ENCODE measurements around the gene TXNL4A.

Gene TXNL4A

GRCh38 chr18:79933765-79934164 is 54.6 kb downstream of the TXNL4A start:
- peak; percentile 30 for DNase-seq

- DNase-seq = no peak
Observed at GRCh38 chr18:79932907-79933306, 55.5 kb downstream of the TXNL4A start.

- no peak for DNase-seq
Observed at GRCh38 chr18:79931475-79931874, 56.9 kb downstream of the TXNL4A start.

DNA sequence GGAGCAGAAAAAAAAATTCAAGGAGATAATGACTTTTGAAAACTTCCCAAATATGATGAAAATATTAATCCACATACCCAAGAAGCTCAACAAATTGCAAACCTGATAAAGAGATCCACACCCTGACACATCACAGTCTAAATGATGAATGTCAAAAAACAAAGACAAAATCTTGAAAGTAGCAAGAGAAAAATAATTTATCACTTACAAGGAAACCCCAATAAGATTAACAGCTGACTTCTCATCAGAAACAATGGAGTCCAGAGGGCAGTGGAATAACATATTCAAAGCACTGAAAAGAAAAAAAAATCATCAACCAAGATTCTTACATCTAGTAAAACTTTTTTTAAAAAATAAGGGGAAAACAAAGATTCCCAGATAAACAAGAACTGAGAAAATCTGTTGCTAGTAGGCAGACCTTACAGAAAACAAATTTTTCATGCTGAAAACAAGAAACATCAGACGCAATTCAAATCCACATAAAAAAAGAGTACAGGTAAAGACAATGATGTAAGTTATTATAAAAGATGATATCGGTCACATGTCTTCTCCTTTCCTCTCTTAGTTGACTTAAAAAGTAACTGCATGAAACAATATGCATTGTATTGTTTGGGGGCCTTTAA is 58.2 kb downstream of the TXNL4A start:
- no peak for DNase-seq

DNA sequence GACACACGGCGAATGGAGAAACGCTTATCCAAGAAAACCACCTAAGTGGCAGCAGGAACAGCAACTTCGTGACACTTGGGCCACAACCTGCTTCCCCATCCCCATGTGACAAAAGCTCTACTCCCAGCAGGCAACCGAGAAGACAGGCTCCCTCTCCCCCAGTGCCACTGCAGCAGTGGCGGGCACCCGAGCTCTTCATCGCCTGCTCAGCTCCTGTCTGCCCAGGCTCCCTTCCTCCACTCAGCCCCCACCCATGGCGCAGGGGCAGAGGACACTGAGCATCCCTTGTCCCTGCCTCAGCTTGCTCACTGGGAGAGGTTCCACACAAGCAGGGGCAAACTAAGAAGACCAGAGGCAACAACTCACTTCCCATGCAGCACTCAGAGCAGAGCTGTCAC is 59.8 kb downstream of the TXNL4A start:
- DNase-seq = peak; percentile 42

DNA sequence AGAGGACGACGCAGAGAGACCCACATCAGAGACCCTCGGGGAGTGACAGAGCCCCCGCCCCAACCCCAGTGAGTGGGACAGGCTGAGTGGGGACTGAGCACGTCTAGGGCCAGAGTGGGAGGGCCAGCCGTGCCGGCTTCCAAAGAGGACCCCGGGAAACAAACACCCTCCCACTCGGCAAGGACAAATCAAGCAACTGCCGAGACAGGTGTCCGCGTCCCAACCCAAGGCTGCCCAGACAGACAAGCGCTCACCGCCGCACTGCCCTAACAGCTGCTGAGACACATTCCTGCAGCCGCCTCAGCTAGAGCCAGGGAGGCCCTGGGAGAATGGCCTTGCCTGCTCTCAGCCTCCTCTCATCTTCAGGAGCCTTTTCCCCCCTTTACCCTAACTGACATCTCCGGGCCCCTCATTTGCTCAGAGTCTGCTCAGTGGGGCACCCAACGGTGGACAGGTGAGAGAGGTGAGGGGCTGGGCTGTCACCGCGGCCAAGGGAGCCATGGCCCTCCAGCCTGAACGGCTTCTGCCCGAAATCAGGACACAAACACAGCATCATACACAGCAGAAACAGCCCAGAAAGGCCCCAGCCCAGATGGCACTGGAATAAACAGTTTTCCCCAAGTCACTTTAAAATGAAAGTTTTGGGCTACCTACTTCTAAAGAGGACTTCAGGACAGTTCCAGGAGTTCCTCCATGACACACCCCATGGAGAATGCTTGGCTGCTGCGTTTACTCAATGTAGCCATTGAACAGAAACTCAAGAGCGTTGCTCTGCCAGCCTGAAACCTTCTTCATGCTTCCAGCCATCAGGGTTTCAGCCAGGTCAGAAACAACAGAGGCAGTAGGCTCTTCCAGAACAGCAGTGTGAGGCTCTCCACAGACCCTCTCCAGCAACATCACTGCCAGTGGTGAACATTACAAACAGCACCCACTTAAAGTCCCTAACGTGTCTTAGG is 60.5 kb downstream of the TXNL4A start:
- DNase-seq = peak; percentile 46

DNA sequence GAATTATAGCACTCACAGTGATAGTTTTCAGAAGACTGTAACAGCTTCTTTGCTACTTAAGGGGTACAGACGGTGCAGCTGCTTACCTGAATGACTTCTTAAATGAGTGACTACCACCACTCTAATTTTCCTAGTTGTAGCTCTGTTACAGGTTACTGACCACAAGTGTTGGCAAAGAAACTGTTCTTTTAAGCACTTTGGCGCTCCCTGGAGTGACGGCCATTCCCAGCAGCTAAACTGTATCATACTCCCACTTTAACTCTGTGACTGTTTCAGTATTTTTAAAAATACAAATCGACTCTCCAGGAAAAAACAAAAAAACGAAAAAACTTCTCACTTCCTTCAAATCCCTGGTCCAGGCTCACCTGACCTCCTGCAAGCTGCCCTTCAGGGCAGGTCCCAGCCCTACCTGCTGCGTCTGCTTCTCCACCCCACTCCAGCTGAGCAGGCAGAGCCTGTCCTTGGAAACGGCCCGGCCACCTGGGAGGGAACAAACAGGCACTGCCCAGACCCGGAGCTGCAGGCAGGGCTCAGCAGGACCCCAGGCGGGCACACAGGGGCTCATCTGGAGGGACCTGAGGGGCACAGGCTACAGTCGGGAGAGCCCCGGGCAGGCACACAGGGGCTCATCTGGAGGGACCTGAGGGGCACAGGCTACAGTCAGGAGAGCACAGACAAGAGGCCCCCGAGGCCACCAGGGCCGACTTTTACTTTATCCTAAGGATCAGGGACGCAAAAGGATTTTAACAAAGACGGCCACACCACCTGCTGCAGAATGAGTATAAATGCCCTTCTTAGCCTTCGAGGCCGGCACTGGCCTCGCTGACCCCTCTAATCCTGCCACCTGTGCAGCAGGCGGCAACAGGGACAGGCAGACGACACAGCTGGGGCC is 61.4 kb downstream of the TXNL4A start:
- DNase-seq = no peak

GRCh38 chr18:79926306-79926705 is 62.1 kb downstream of the TXNL4A start:
- DNase-seq = no peak

DNA sequence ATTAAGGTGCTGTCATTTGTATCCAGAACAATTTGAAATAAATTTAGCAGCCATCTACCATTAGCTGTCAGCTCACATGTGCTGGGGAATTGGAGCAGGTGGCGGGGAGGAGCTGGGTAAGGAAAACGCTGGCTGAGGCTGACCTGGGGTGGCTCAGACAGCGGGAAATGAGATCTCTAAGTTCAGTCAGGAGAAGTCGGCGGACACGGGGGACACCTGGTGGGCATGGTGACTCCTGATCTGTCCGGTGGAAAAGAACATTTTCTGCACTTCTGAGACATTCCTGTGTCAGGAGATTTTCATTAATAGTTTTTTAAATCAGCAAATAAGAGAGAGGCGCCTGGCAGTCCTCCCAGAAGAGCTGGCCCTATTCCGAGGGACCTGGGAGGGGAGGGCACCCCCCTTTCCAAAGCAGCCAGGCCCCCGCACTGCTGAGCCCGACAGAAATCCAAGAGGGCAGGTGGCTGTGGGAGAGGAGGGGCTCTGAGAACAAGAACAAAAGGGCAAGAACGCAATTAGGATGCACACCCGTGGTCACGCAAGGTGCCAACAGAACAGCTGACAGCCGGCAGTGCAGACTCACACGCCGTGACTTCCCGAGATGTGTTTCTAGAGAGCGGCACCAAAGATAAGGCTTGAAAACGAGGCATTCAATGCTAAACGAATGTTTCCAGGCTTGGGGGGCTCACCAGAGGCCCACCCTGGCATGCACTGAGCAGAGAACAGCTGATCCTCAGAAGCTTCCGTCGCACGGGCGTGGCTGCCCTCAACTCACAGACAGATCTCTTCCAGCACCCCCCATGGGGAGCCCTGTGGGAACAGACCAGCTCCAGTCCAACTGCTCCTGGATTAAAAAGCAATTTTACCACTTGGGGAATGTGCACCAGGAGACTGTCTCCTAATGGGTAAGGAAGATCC is 63.3 kb downstream of the TXNL4A start:
- peak; percentile 35 for DNase-seq

- peak; percentile 46 for DNase-seq
Observed at GRCh38 chr18:79923896-79924585, 64.3 kb downstream of the TXNL4A start.

DNA sequence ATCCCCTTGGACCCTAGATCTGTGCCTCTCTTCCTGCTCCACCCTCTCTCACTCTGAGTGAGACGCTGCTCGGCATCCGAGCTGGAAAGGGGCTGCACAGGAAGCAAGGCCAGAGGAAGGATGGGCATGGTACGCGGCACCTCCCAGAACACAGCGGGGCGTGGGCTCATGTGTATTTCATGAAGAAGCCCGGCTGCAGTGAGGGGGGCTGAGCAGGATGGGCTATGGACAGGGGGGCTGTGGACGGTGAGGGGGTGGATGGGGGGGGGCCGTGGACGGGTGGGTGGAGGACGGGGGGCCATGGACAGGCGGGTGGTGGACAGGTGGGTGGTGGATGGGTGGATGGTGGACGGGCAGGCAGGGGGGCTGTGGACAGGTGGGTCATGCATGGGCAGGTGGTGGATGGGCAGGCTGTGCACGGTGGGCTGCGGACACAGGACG is 65.4 kb downstream of the TXNL4A start:
- no peak for DNase-seq

GRCh38 chr18:79921984-79922965 is 66.1 kb downstream of the TXNL4A start:
- peak; percentile 48 for DNase-seq
